Astrocyte (in vitro differentiated cells and primary cell): Measurements from ENCODE around the gene TRAF1. TPM values are rescaled to one million over a fixed set of nuclear protein-coding genes. Genes with fewer than 3 reads are reported as not detected.

Experiments used
- DNase-seq: peaks from one replicate; pipeline ENCODE4 v3.0.0-alpha.2; 2010; ENCODE audit warnings: low read depth
- FAIRE-seq: peaks from 2 replicates; lab custom pipeline; 2011; peaks lifted over from hg19 to GRCh38; lab: Jason Lieb, UNC
- H2AFZ ChIP-seq: 2 replicates; pipeline ENCODE4 v1.6.0; 2012; ENCODE audit warnings: low read depth, low read length, inconsistent platforms
- H3K27ac ChIP-seq: 2 replicates; pipeline ENCODE4 v1.5.1; 2011; ENCODE audit warnings: low read depth, low read length, inconsistent platforms
- H3K27me3 ChIP-seq: 2 replicates; pipeline ENCODE4 v1.6.0; 2011; ENCODE audit warnings: low read length, inconsistent platforms; ENCODE audit not compliant: insufficient read depth
- H3K36me3 ChIP-seq: 2 replicates; pipeline ENCODE4 v1.5.1; 2011; ENCODE audit warnings: low read length, inconsistent platforms; ENCODE audit not compliant: insufficient read depth
- H3K4me1 ChIP-seq: 2 replicates; pipeline ENCODE4 v1.5.1; 2011; ENCODE audit warnings: low read length, inconsistent platforms; ENCODE audit not compliant: insufficient read depth
- H3K4me2 ChIP-seq: 2 replicates; pipeline ENCODE4 v1.6.0; 2012; ENCODE audit warnings: low read length, inconsistent platforms
- H3K4me3 ChIP-seq: 2 replicates; pipeline ENCODE4 v1.5.1; 2011; ENCODE audit warnings: low read depth, mild to moderate bottlenecking, low read length, inconsistent platforms; ENCODE audit not compliant: insufficient read depth
- H3K79me2 ChIP-seq: 2 replicates; pipeline ENCODE4 v1.6.0; 2012; ENCODE audit warnings: mild to moderate bottlenecking, low read length, inconsistent platforms; ENCODE audit not compliant: insufficient read depth
- H3K9ac ChIP-seq: 2 replicates; pipeline ENCODE4 v1.6.0; 2012; ENCODE audit warnings: mild to moderate bottlenecking, low read length, inconsistent platforms
- H3K9me3 ChIP-seq: 2 replicates; pipeline ENCODE4 v1.5.1; 2012; ENCODE audit warnings: low read depth, mild to moderate bottlenecking, low read length, inconsistent platforms; ENCODE audit not compliant: insufficient read depth
- H4K20me1 ChIP-seq: 2 replicates; pipeline ENCODE4 v1.6.0; 2012; ENCODE audit warnings: low read length, inconsistent platforms; ENCODE audit not compliant: insufficient read depth
- H3K27ac Mint-ChIP-seq: one replicate; pipeline ENCODE4 v1.8.0; 2021; ENCODE audit warnings: mild to moderate bottlenecking, mixed read lengths; ENCODE audit not compliant: unreplicated experiment
- H3K27me3 Mint-ChIP-seq: one replicate; pipeline ENCODE4 v1.8.0; 2021; ENCODE audit warnings: low read depth, mixed read lengths; ENCODE audit not compliant: unreplicated experiment
- H3K36me3 Mint-ChIP-seq: one replicate; pipeline ENCODE4 v1.8.0; 2021; ENCODE audit warnings: low read depth, mixed read lengths; ENCODE audit not compliant: unreplicated experiment
- H3K4me1 Mint-ChIP-seq: one replicate; pipeline ENCODE4 v1.8.0; 2021; ENCODE audit warnings: low read depth, mixed read lengths; ENCODE audit not compliant: unreplicated experiment
- H3K4me3 Mint-ChIP-seq: one replicate; pipeline ENCODE4 v1.8.0; 2021; ENCODE audit warnings: mild to moderate bottlenecking, moderate library complexity, mixed read lengths; ENCODE audit not compliant: unreplicated experiment
- H3K9me3 Mint-ChIP-seq: one replicate; pipeline ENCODE4 v1.8.0; 2021; ENCODE audit warnings: mild to moderate bottlenecking, mixed read lengths; ENCODE audit not compliant: unreplicated experiment
- CTCF ChIP-seq: IDR thresholded peaks from 2 replicates; pipeline ENCODE4 v1.5.1; 2011; ENCODE audit warnings: low read depth, mild to moderate bottlenecking, inconsistent platforms, low read length, moderate library complexity; ENCODE audit not compliant: insufficient read depth
- EZH2 ChIP-seq: IDR thresholded peaks from 2 replicates; pipeline ENCODE4 v1.6.1; 2012; ENCODE audit warnings: mild to moderate bottlenecking, low read length, inconsistent platforms; ENCODE audit not compliant: insufficient read depth
- total RNA-seq: library from RNA; stranded (reverse); gene quantifications from 2 replicates; pipeline ENCODE4 v1.2.1, GENCODE V29; 2021

Gene TRAF1
- total RNA-seq, 1 donor from 2014 or later = 4.2 TPM

GRCh38 chr9:120901755-120902568, 24.6 kb downstream of the TRAF1 start:
- no peaks in the 10 kb centered on the region for H3K36me3 ChIP-seq

GRCh38 chr9:120900824-120901223, 25.8 kb downstream of the TRAF1 start:
- H3K4me1 ChIP-seq = no peaks in the 10 kb centered on the region
- H3K79me2 ChIP-seq = no peaks in the 10 kb centered on the region
- H3K4me2 ChIP-seq = no peak overlapping the region
- H3K36me3 ChIP-seq = no peaks in the 10 kb centered on the region
- no peak overlapping the region for H3K9ac ChIP-seq
- no peaks in the 10 kb centered on the region for H3K9me3 ChIP-seq
- Mint-ChIP-seq H3K27me3 (peaks cover 30% of the 10 kb centered on the region), H3K27ac (no peak overlapping the region), H3K36me3 (no peaks in the 10 kb centered on the region), H3K4me3 (no peak overlapping the region), H3K4me1 (peaks cover 5% of the 10 kb centered on the region), H3K9me3 (no peaks in the 10 kb centered on the region)
- TF ChIP-seq EZH2 = no peak
- no peak for TF ChIP-seq CTCF
- no peaks in the 10 kb centered on the region for H4K20me1 ChIP-seq
- no peak overlapping the region for H3K4me3 ChIP-seq
- H3K27me3 ChIP-seq = no peaks in the 10 kb centered on the region
- FAIRE-seq (no peak), DNase-seq (no peak)
- no peak overlapping the region for H3K27ac ChIP-seq
- no peak overlapping the region for H2AFZ ChIP-seq

More at GRCh38 chr9:120901755-120902568, 24.6 kb downstream of the TRAF1 start:
- Histone ChIP-seq H3K4me3 (no peak overlapping the region), H4K20me1 (no peaks in the 10 kb centered on the region), H3K4me1 (no peaks in the 10 kb centered on the region), H3K9me3 (no peaks in the 10 kb centered on the region), H3K9ac (no peak overlapping the region), H3K79me2 (no peaks in the 10 kb centered on the region), H3K27me3 (no peaks in the 10 kb centered on the region), H3K4me2 (no peak overlapping the region), H3K27ac (no peak overlapping the region), H2AFZ (no peak overlapping the region)
- H3K27me3 Mint-ChIP-seq = peaks cover 26% of the 10 kb centered on the region
- DNase-seq (no peak), FAIRE-seq (no peak)
- peaks cover 4% of the 10 kb centered on the region for H3K4me1 Mint-ChIP-seq
- no peaks in the 10 kb centered on the region for H3K9me3 Mint-ChIP-seq
- TF ChIP-seq EZH2 (no peak), CTCF (no peak)
- no peak overlapping the region for H3K4me3 Mint-ChIP-seq
- no peak overlapping the region for H3K27ac Mint-ChIP-seq
- H3K36me3 Mint-ChIP-seq = no peaks in the 10 kb centered on the region
